PFSK-1 (cell line): ENCODE data around the gene GALNT14.

Experiments
- FOXP2 ChIP-seq: optimal IDR thresholded peaks from 2 replicates; pipeline ENCODE3; 2011; ENCODE audit warnings: borderline replicate concordance, control low read depth, inconsistent platforms; ENCODE audit not compliant: insufficient read depth; ENCODE audit errors: extremely low read length, extremely low read depth
- POLR2AphosphoS5 ChIP-seq: IDR thresholded peaks from 2 replicates; pipeline ENCODE4 v1.6.1; 2012; ENCODE audit warnings: low read depth, mild to moderate bottlenecking, control low read depth, low read length, moderate library complexity
- REST ChIP-seq, 2 experiments: IDR thresholded peaks; 2 replicates each; pipeline versions ENCODE4 v1.6.1 to v1.8.0; 2011 to 2012; ENCODE audit warnings: low read depth in 2 of 2, low read length in 2 of 2, control low read depth in 1 of 2, inconsistent platforms in 1 of 2, mild to moderate bottlenecking in 1 of 2, moderate library complexity in 1 of 2; ENCODE audit not compliant: insufficient read depth in 1 of 2
- SIN3A ChIP-seq: IDR thresholded peaks from 2 replicates; pipeline ENCODE4 v1.6.1; 2012; ENCODE audit warnings: mild to moderate bottlenecking, low read length, moderate library complexity, borderline replicate concordance; ENCODE audit not compliant: insufficient read depth
- TAF1 ChIP-seq: IDR thresholded peaks from 2 replicates; pipeline ENCODE4 v1.6.1; 2012; ENCODE audit warnings: low read length, control low read depth, borderline replicate concordance; ENCODE audit not compliant: insufficient read depth

The GALNT14 gene

GRCh38 chr2:31057691-31058090 is 80.5 kb downstream of the GALNT14 start:
- TF ChIP-seq POLR2AphosphoS5 (no peak), FOXP2 (no peak), SIN3A (no peak), REST (IDR thresholded peaks at IDR 0.05; ENCODE audit: insufficient read depth in 1 of 2, low read depth in 2 of 2, low read length in 2 of 2) (no peak), TAF1 (no peak)

GRCh38 chr2:31055938-31056337 is 82.3 kb downstream of the GALNT14 start:
- no peak for TF ChIP-seq REST (IDR thresholded peaks at IDR 0.05; ENCODE audit: insufficient read depth in 1 of 2, low read depth in 2 of 2, low read length in 2 of 2)
- no peak for TF ChIP-seq SIN3A
- TF ChIP-seq POLR2AphosphoS5: no peak

GRCh38 chr2:31054842-31055388 is 83.3 kb downstream of the GALNT14 start:
- TF ChIP-seq REST (IDR thresholded peaks at IDR 0.05; ENCODE audit: insufficient read depth in 1 of 2, low read depth in 2 of 2, low read length in 2 of 2) (no peak), TAF1 (no peak), POLR2AphosphoS5 (no peak), FOXP2 (no peak), SIN3A (no peak)

- TF ChIP-seq TAF1: no peak
- TF ChIP-seq REST (IDR thresholded peaks at IDR 0.05; ENCODE audit: insufficient read depth in 1 of 2, low read depth in 2 of 2, low read length in 2 of 2): no peak
- no peak for TF ChIP-seq SIN3A
- no peak for TF ChIP-seq FOXP2
- no peak for TF ChIP-seq POLR2AphosphoS5
Observed at GRCh38 chr2:31053929-31054782, 84.1 kb downstream of the GALNT14 start.
